ENCODE measurements around the gene ZBED6.
"Not testable (repeated sequence)": the region's sequence is repeated elsewhere in the genome, so short reads cannot be mapped to it uniquely, and the experiment has no call there.

ZBED6 gene

GRCh38 chr1:203781962-203782361, 13.5 kb upstream of the ZBED6 start:
- no peaks in the 10 kb centered on the region for H3K36me3 ChIP-seq (ENCODE audit: control insufficient read depth, insufficient read depth, low read length)
- H3K4me3 ChIP-seq (ENCODE audit: low read depth, low read length), result no peak overlapping the region
- H3K27me3 ChIP-seq (ENCODE audit: control insufficient read depth, insufficient read depth, low read length), result no peaks in the 10 kb centered on the region
- H3K27ac ChIP-seq (ENCODE audit: low read depth, low read length), result no peak overlapping the region
- H3K4me1 ChIP-seq (ENCODE audit: control insufficient read depth, insufficient read depth, low read length), result peaks cover 7% of the 10 kb centered on the region
- H3K9ac ChIP-seq (ENCODE audit: low read depth, low read length), result no peak overlapping the region
- H3K9me3 ChIP-seq (ENCODE audit: control insufficient read depth, insufficient read depth, low read length), result no peaks in the 10 kb centered on the region

- Histone ChIP-seq H3K27ac (ENCODE audit: low read depth, low read length) (peak overlapping the region; percentile 26), H3K9me3 (ENCODE audit: control insufficient read depth, insufficient read depth, low read length) (no peaks in the 10 kb centered on the region), H3K9ac (ENCODE audit: low read depth, low read length) (no peak overlapping the region), H3K27me3 (ENCODE audit: control insufficient read depth, insufficient read depth, low read length) (no peaks in the 10 kb centered on the region), H3K4me3 (ENCODE audit: low read depth, low read length) (no peak overlapping the region), H3K4me1 (ENCODE audit: control insufficient read depth, insufficient read depth, low read length) (peaks cover 14% of the 10 kb centered on the region), H3K36me3 (ENCODE audit: control insufficient read depth, insufficient read depth, low read length) (no peaks in the 10 kb centered on the region)
These were observed 5.5 kb upstream of the ZBED6 start for GRCh38 chr1:203789966-203790365.

- no peak overlapping the region for H3K4me3 ChIP-seq (ENCODE audit: low read depth, low read length)
- H3K4me1 ChIP-seq (ENCODE audit: control insufficient read depth, insufficient read depth, low read length), result peaks cover 16% of the 10 kb centered on the region
- H3K27me3 ChIP-seq (ENCODE audit: control insufficient read depth, insufficient read depth, low read length), result no peaks in the 10 kb centered on the region
- H3K27ac ChIP-seq (ENCODE audit: low read depth, low read length), result no peak overlapping the region
- H3K9ac ChIP-seq (ENCODE audit: low read depth, low read length), result no peak overlapping the region
- H3K36me3 ChIP-seq (ENCODE audit: control insufficient read depth, insufficient read depth, low read length), result no peaks in the 10 kb centered on the region
- H3K9me3 ChIP-seq (ENCODE audit: control insufficient read depth, insufficient read depth, low read length), result no peaks in the 10 kb centered on the region
These were observed 3.9 kb upstream of the ZBED6 start for GRCh38 chr1:203791498-203791897.

- no peaks in the 10 kb centered on the region for H3K9me3 ChIP-seq (ENCODE audit: control insufficient read depth, insufficient read depth, low read length)
- no peaks in the 10 kb centered on the region for H3K27me3 ChIP-seq (ENCODE audit: control insufficient read depth, insufficient read depth, low read length)
- H3K27ac ChIP-seq (ENCODE audit: low read depth, low read length), result no peak overlapping the region
- peaks cover 6% of the 10 kb centered on the region for H3K36me3 ChIP-seq (ENCODE audit: control insufficient read depth, insufficient read depth, low read length)
- peaks cover 20% of the 10 kb centered on the region for H3K4me1 ChIP-seq (ENCODE audit: control insufficient read depth, insufficient read depth, low read length)
- no peak overlapping the region for H3K4me3 ChIP-seq (ENCODE audit: low read depth, low read length)
- no peak overlapping the region for H3K9ac ChIP-seq (ENCODE audit: low read depth, low read length)
These were observed 2.9 kb upstream of the ZBED6 start for GRCh38 chr1:203792486-203792885.

- not testable (repeated sequence) for H3K27ac ChIP-seq (ENCODE audit: low read depth, low read length)
These were observed 1.9 kb upstream of the ZBED6 start for GRCh38 chr1:203793561-203793960.

GRCh38 chr1:203794764-203795440, 521 bp upstream of the ZBED6 start:
- Histone ChIP-seq H3K4me3 (ENCODE audit: low read depth, low read length) (peak overlapping the region; percentile 73), H3K4me1 (ENCODE audit: control insufficient read depth, insufficient read depth, low read length) (peaks cover 14% of the 10 kb centered on the region), H3K27ac (ENCODE audit: low read depth, low read length) (peak overlapping the region; percentile 100), H3K9ac (ENCODE audit: low read depth, low read length) (no peak overlapping the region), H3K36me3 (ENCODE audit: control insufficient read depth, insufficient read depth, low read length) (peaks cover 30% of the 10 kb centered on the region), H3K9me3 (ENCODE audit: control insufficient read depth, insufficient read depth, low read length) (peaks cover 11% of the 10 kb centered on the region), H3K27me3 (ENCODE audit: control insufficient read depth, insufficient read depth, low read length) (no peaks in the 10 kb centered on the region)

More at GRCh38 chr1:203793561-203793960, 1.9 kb upstream of the ZBED6 start:
- not testable (repeated sequence) for H3K4me3 ChIP-seq (ENCODE audit: low read depth, low read length); H3K27me3 ChIP-seq (ENCODE audit: control insufficient read depth, insufficient read depth, low read length); H3K9me3 ChIP-seq (ENCODE audit: control insufficient read depth, insufficient read depth, low read length); H3K9ac ChIP-seq (ENCODE audit: low read depth, low read length)
- Histone ChIP-seq H3K4me1 (ENCODE audit: control insufficient read depth, insufficient read depth, low read length) (peaks cover 20% of the 10 kb centered on the region), H3K36me3 (ENCODE audit: control insufficient read depth, insufficient read depth, low read length) (peaks cover 16% of the 10 kb centered on the region)

GRCh38 chr1:203796236-203796605, 798 bp downstream of the ZBED6 start:
- H3K27ac ChIP-seq (ENCODE audit: low read depth, low read length), result peak overlapping the region; percentile 100
- H3K36me3 ChIP-seq (ENCODE audit: control insufficient read depth, insufficient read depth, low read length), result peaks cover 43% of the 10 kb centered on the region
- peak overlapping the region; percentile 73 for H3K4me3 ChIP-seq (ENCODE audit: low read depth, low read length)
- peaks cover 11% of the 10 kb centered on the region for H3K9me3 ChIP-seq (ENCODE audit: control insufficient read depth, insufficient read depth, low read length)
- H3K27me3 ChIP-seq (ENCODE audit: control insufficient read depth, insufficient read depth, low read length), result no peaks in the 10 kb centered on the region
- peaks cover 8% of the 10 kb centered on the region for H3K4me1 ChIP-seq (ENCODE audit: control insufficient read depth, insufficient read depth, low read length)
- peak overlapping the region; percentile 96 for H3K9ac ChIP-seq (ENCODE audit: low read depth, low read length)

GRCh38 chr1:203797216-203797615, 1.8 kb downstream of the ZBED6 start:
- Histone ChIP-seq H3K27ac (ENCODE audit: low read depth, low read length) (no peak overlapping the region), H3K4me1 (ENCODE audit: control insufficient read depth, insufficient read depth, low read length) (peaks cover 8% of the 10 kb centered on the region), H3K9me3 (ENCODE audit: control insufficient read depth, insufficient read depth, low read length) (peaks cover 11% of the 10 kb centered on the region), H3K9ac (ENCODE audit: low read depth, low read length) (no peak overlapping the region), H3K27me3 (ENCODE audit: control insufficient read depth, insufficient read depth, low read length) (no peaks in the 10 kb centered on the region), H3K4me3 (ENCODE audit: low read depth, low read length) (peak overlapping the region; percentile 73), H3K36me3 (ENCODE audit: control insufficient read depth, insufficient read depth, low read length) (peaks cover 52% of the 10 kb centered on the region)

- Histone ChIP-seq H3K27ac (ENCODE audit: low read depth, low read length) (no peak overlapping the region), H3K4me1 (ENCODE audit: control insufficient read depth, insufficient read depth, low read length) (peaks cover 8% of the 10 kb centered on the region), H3K9me3 (ENCODE audit: control insufficient read depth, insufficient read depth, low read length) (peaks cover 11% of the 10 kb centered on the region), H3K36me3 (ENCODE audit: control insufficient read depth, insufficient read depth, low read length) (peaks cover 58% of the 10 kb centered on the region), H3K4me3 (ENCODE audit: low read depth, low read length) (0 out of 2 replicates have a peak overlapping the region, but pooled peaks have one; percentile 4), H3K27me3 (ENCODE audit: control insufficient read depth, insufficient read depth, low read length) (no peaks in the 10 kb centered on the region), H3K9ac (ENCODE audit: low read depth, low read length) (no peak overlapping the region)
These were observed 2.7 kb downstream of the ZBED6 start for GRCh38 chr1:203797948-203798655.

- Histone ChIP-seq H3K27ac (ENCODE audit: low read depth, low read length) (no peak overlapping the region), H3K9me3 (ENCODE audit: control insufficient read depth, insufficient read depth, low read length) (peaks cover 11% of the 10 kb centered on the region), H3K4me3 (ENCODE audit: low read depth, low read length) (no peak overlapping the region), H3K27me3 (ENCODE audit: control insufficient read depth, insufficient read depth, low read length) (no peaks in the 10 kb centered on the region), H3K9ac (ENCODE audit: low read depth, low read length) (no peak overlapping the region), H3K36me3 (ENCODE audit: control insufficient read depth, insufficient read depth, low read length) (peaks cover 65% of the 10 kb centered on the region), H3K4me1 (ENCODE audit: control insufficient read depth, insufficient read depth, low read length) (peaks cover 8% of the 10 kb centered on the region)
These were observed 3.7 kb downstream of the ZBED6 start for GRCh38 chr1:203799157-203799556.

- Histone ChIP-seq H3K36me3 (ENCODE audit: control insufficient read depth, insufficient read depth, low read length) (peaks cover 65% of the 10 kb centered on the region), H3K4me1 (ENCODE audit: control insufficient read depth, insufficient read depth, low read length) (peaks cover 5% of the 10 kb centered on the region), H3K27me3 (ENCODE audit: control insufficient read depth, insufficient read depth, low read length) (no peaks in the 10 kb centered on the region), H3K9me3 (ENCODE audit: control insufficient read depth, insufficient read depth, low read length) (peaks cover 11% of the 10 kb centered on the region), H3K9ac (ENCODE audit: low read depth, low read length) (no peak overlapping the region), H3K4me3 (ENCODE audit: low read depth, low read length) (no peak overlapping the region), H3K27ac (ENCODE audit: low read depth, low read length) (no peak overlapping the region)
These were observed 4.5 kb downstream of the ZBED6 start for GRCh38 chr1:203799971-203800370.

Measured in HUES48 (cell line).